Activated CD4-positive, CD25-positive, alpha-beta regulatory T cell (primary cell): ENCODE measurements around the gene RPLP2.

Experiments
- DNase-seq, 4 experiments: peaks; one replicate each; lab custom pipeline; 2025; lab: John Stamatoyannopoulos, UW

The RPLP2 gene

GRCh38 chr11:773830-774229, 35.9 kb upstream of the RPLP2 start:
- DNase-seq = no peak

- no peak for DNase-seq
Observed at GRCh38 chr11:774873-775592, 34.7 kb upstream of the RPLP2 start.

- DNase-seq = no peak
Observed at GRCh38 chr11:776263-776560, 33.6 kb upstream of the RPLP2 start.

GRCh38 chr11:776561-777287, 33.0 kb upstream of the RPLP2 start:
- DNase-seq = no peak

- peak; percentile 87 to 92 (median 90) for DNase-seq
Observed at GRCh38 chr11:777288-778255, 32.2 kb upstream of the RPLP2 start, which contains the start of gene GATD1. TSS of gene GATD1 (minus strand) at chr11:777487. CDS start at chr11:777462, 25 bp downstream.

GRCh38 chr11:778976-779954, 30.5 kb upstream of the RPLP2 start:
- DNase-seq = no peak

- no peak for DNase-seq
Observed at GRCh38 chr11:779955-780532, 29.7 kb upstream of the RPLP2 start.

- no peak for DNase-seq
Observed at GRCh38 chr11:782264-783174, 27.2 kb upstream of the RPLP2 start.

GRCh38 chr11:783581-784015, 26.2 kb upstream of the RPLP2 start:
- no peak for DNase-seq

GRCh38 chr11:786235-787083, 23.3 kb upstream of the RPLP2 start:
- DNase-seq = no peak

GRCh38 chr11:787084-787675, 22.6 kb upstream of the RPLP2 start:
- DNase-seq = no peak

GRCh38 chr11:788009-788640, 21.6 kb upstream of the RPLP2 start:
- no peak for DNase-seq

- DNase-seq = no peak
Observed at GRCh38 chr11:788953-789940, 20.5 kb upstream of the RPLP2 start.

- no peak for DNase-seq
Observed at GRCh38 chr11:789943-790342, 19.8 kb upstream of the RPLP2 start, which contains the start of gene CEND1. TSS of gene CEND1 (minus strand) at chr11:790090. CDS start at chr11:788576, 1,514 bp downstream.

- no peak for DNase-seq
Observed at GRCh38 chr11:790721-791564, 18.8 kb upstream of the RPLP2 start.
